ENCODE results near the gene PLA2G6. TPM values are rescaled to one million over a fixed set of nuclear protein-coding genes. Genes with fewer than 3 reads are reported as not detected.
A peak's percentile ranks its signal among the peaks of the same experiment; 100 is the strongest.

The PLA2G6 gene
- polyA plus RNA-seq, 2 of the 4 experiments (the other 2 are of a cell fraction) = 7.4 to 7.6 TPM

GRCh38 chr22:38203855-38204514 lies 22.4 kb upstream of the PLA2G6 start:
- ChIA-PET POLR2A (no interaction called here), CTCF (interaction anchor here (0.7 to 1.7 kb wide), 4 partner anchors 9 to 149 kb away, joined by 3 to 4 read pairs (median 3); no protein-coding TSS in a partner anchor)
- Histone ChIP-seq H3K4me3 (peak overlapping the region; percentile 67; the same call in 1 of the 3 replicates), H3K9me3 (no peaks in the 10 kb centered on the region), H3K4me1 (peaks cover 12% of the 10 kb centered on the region; the same call in 1 of the 3 replicates), H3K27ac (peak overlapping the region in 1 of 2 experiments; percentile 96; a peak in 3 of 6 replicates), H3K4me2 (peak overlapping the region; percentile 100)
- FAIRE-seq (no peak), DNase-seq (ENCODE audit: low read depth in 1 of 2, low spot score in 1 of 2) (no peak), ATAC-seq (no peak)
- TF ChIP-seq TFCP2L1 (CRISPR knock-in tag; IDR thresholded peaks at IDR 0.05) (no peak), FOSB (CRISPR knock-in tag; IDR thresholded peaks at IDR 0.05) (no peak), KDM5A (IDR thresholded peaks at IDR 0.05) (no peak), ZFP36 (IDR thresholded peaks at IDR 0.05; ENCODE audit: borderline replicate concordance, partially characterized antibody) (peak; percentile 76), USF2 (IDR thresholded peaks at IDR 0.05) (no peak)
- TF ChIP-seq, protein P1, sequence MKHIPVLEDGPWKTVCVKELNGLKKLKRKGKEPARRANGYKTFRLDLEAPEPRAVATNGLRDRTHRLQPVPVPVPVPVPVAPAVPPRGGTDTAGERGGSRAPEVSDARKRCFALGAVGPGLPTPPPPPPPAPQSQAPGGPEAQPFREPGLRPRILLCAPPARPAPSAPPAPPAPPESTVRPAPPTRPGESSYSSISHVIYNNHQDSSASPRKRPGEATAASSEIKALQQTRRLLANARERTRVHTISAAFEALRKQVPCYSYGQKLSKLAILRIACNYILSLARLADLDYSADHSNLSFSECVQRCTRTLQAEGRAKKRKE (CRISPR knock-in tag; IDR thresholded peaks at IDR 0.05; ENCODE audit: low read depth) = no peak
- WGBS (ENCODE audit: missing lambda C conversion rate) = 94% methylated on average over 3 of the region's 3 CpGs

DNA sequence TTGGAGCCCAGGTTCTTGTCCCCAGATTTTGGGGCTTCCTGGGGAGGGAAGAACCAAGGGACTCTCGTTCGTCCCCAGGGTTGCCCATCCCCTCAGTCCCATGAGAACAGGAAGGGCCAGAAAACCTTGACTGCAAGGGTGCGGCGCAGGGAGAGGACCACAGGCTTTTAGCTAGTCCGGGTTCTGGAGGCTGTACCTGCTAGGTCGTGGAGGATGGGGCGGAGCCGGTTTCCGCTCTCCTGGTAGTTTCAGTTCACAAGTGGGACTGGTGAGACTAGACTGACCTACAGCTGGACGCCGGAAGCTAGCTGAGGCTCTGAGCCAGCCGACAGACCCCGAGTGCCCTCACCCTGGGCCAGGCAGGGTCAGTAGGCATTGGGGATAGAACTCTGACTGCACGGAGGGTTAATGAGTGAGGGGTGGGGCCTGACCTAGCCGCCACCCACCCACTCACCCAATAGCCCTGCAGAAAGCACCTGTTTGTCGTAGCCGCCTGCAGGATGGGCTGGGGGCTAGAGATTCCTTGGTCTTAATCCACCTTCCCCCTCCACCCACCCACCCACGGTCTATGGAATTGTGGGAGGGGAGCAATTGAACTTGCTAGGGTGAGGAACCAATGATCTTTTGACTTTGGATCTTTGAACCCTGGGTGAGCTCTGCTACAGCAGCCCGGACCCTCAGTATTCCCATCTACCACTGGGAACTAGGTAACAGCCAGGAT lies 21.6 kb upstream of the PLA2G6 start:
- ATAC-seq = peak; percentile 22 to 53; a peak in 4 of 6 replicates
- CTCF ChIA-PET = interaction anchor here (0.7 to 1.7 kb wide), 4 partner anchors 10 to 89 kb away, joined by 3 to 4 read pairs (median 3); no protein-coding TSS in a partner anchor
- Histone ChIP-seq H3K4me3 (peak overlapping the region; percentile 67), H3K4me1 (peaks cover 12% of the 10 kb centered on the region; the same call in 1 of the 3 replicates), H3K4me2 (peak overlapping the region; percentile 100), H3K9me3 (no peaks in the 10 kb centered on the region), H3K27ac (peak overlapping the region; percentile 85 to 96)
- 15% methylated on average over 16 of the region's 19 CpGs for WGBS (ENCODE audit: missing lambda C conversion rate)
- FAIRE-seq = no peak
- DNase-seq (ENCODE audit: low read depth in 1 of 2, low spot score in 1 of 2) = peak in 1 of 2 experiments; percentile 47
- POLR2A ChIA-PET = interaction anchor here (0.6 kb wide), 1 partner anchor 18 kb away, joined by 3 read pairs; no protein-coding TSS in a partner anchor
- TF ChIP-seq PBX3 (IDR thresholded peaks at IDR 0.05) (no peak), HOXB5 (CRISPR knock-in tag; IDR thresholded peaks at IDR 0.05) (no peak), KDM1A (IDR thresholded peaks at IDR 0.05; ENCODE audit: low read depth) (no peak), CHD4 (IDR thresholded peaks at IDR 0.05; ENCODE audit: borderline replicate concordance) (no peak), POLR2A (IDR thresholded peaks at IDR 0.05; ENCODE audit: low read length) (no peak), RARB (CRISPR knock-in tag; IDR thresholded peaks at IDR 0.05) (no peak)

DNA sequence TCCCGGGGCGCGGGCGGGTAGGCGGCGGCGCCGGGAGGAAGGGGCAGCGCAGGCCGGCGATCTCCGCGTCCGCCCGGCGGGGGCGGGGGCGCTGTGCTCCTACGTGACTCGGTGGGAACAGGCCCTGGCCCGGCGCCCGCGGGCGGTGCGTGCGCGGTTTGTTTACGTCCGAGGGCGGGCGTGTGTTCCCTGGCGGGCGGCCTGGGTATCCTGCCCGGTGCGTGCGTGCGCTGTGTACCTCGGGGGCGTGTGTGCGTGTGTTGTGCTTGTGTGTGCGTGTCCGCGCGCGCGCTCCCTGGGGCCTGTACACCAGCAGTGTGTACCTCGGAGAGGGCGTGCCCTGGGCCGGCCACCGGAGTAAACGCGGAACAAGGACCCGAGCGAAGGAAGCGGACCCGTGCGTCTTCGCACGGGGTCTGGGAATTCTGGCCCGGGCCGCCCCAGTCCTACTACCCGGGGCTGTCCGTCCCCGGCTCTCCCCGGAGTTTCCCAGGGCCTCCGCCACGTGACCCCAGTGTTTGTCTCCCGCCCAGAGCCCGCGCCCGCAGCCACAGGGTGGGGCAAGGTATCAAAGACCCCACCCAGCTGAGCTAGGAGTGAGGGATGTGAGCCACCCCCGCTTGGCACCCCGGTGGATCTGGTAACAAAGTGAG lies 20.9 kb upstream of the PLA2G6 start:
- FAIRE-seq = no peak
- Histone ChIP-seq H3K4me1 (peaks cover 12% of the 10 kb centered on the region; the same call in 1 of the 3 replicates), H3K4me2 (peak overlapping the region; percentile 100), H3K9me3 (no peaks in the 10 kb centered on the region), H3K27ac (peak overlapping the region; percentile 85 to 96), H3K4me3 (peak overlapping the region; percentile 67)
- POLR2A ChIA-PET = interaction anchor here (1.0 to 2.1 kb wide), 2 partner anchors 21 to 35 kb away, joined by 3 to 14 read pairs; partner anchors contain the start of gene PLA2G6
- CTCF ChIA-PET = interaction anchor here (0.8 to 1.7 kb wide), 5 partner anchors 11 to 104 kb away, joined by 3 to 4 read pairs (median 3); no protein-coding TSS in a partner anchor
- peak in 1 of 2 experiments; percentile 60 for DNase-seq (ENCODE audit: low read depth in 1 of 2, low spot score in 1 of 2)
- WGBS (ENCODE audit: missing lambda C conversion rate) = 1% methylated on average over 15 of the region's 74 CpGs
- TF ChIP-seq TFCP2L1 (CRISPR knock-in tag; IDR thresholded peaks at IDR 0.05) = no peak
- no peak for TF ChIP-seq CHD4 (IDR thresholded peaks at IDR 0.05; ENCODE audit: borderline replicate concordance)
- TF ChIP-seq, protein P2, sequence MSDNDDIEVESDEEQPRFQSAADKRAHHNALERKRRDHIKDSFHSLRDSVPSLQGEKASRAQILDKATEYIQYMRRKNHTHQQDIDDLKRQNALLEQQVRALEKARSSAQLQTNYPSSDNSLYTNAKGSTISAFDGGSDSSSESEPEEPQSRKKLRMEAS (IDR thresholded peaks at IDR 0.05) = peak; percentile 54
- no peak for TF ChIP-seq CBX8 (IDR thresholded peaks at IDR 0.05)
- TF ChIP-seq USF2 (IDR thresholded peaks at IDR 0.05) = peak; percentile 77
- TF ChIP-seq HOXB5 (CRISPR knock-in tag; IDR thresholded peaks at IDR 0.05) = no peak
- peak; percentile 55 to 66 for ATAC-seq
